HUDEP-2 (cell line): Measurements from ENCODE around the gene LCN2.
A peak's percentile ranks its signal among the peaks of the same experiment; 100 is the strongest.
"Not testable (repeated sequence)": the region's sequence is repeated elsewhere in the genome, so short reads cannot be mapped to it uniquely, and the experiment has no call there.

Experiments
- DNase-seq, 76 experiments: peaks; one replicate each; lab custom pipeline; 2025; ENCODE audit not compliant: unreplicated experiment in 76 of 76; lab: John Stamatoyannopoulos, UW

LCN2 gene

DNA sequence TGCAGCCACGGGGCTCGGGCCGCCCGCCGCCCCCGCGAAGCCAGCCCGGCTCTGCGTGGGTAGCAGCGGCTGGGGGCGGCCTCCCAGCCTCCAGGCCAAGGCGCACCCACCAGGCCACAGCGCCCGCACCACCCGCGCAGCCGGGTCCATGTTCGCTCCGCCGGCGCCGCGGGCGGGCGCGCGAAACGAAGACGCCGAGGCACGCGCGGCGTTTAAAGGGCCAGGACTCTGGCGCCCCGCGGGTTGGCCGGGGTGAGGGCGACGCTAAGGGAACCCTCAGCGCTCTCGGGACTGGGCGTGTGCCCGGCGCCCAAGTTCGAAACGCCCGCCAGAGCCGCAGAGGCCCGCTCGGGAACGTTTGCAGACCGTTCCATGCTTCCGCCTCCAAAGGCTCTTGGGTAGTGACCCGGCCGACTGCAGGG, 21.7 kb upstream of the LCN2 start, which contains the start of gene PTGES2:
Gene PTGES2 (minus strand): TSS at position 162 of the 422 bp plus-strand sequence. CDS start 12 bp downstream, at position 150.
- DNase-seq: peak in 72 of 76 experiments; percentile 13 to 88 (median 70)

DNA sequence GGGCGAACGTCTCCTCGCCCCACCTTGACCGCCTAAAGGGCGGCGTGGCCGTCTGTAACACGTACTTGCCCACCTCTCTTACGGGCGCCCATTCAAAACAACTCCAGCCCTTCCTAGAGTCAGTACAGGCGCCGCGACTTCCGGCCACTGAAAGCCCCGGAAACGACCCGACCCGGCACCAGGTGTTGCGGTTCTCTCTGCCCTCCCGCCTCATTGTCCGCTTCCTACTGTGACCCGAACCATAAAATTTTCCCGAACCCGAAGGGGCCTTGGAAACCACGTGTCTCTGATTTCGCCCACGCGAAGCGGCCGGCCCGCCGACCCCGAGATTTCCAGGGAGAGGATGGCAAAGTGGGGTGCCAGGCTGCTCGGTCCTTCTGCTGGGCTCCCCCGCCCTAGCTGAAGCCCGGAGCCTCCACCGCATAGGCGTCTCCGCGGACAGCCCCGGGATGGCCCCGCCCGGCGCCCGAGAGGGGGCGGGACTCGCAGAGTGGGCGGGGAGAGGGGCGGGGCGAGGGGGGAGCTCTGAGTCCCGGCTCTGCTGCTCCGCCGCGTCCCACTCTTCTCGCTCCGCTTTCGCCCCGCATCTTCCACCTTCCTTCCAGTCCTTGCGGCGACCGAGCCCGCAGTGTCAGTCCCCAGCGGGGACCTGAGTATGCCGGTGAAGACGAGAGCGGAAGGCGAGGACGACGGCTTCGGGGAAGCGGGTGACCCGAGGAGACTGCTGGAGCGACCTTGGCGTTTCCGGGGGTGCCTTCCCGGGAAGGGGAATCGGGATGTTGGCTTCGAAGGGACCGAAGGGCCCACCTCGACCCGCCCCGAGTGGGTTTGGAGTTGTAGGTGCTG, 21.0 kb upstream of the LCN2 start:
- DNase-seq: peak in 75 of 76 experiments; percentile 31 to 98 (median 81)

DNA sequence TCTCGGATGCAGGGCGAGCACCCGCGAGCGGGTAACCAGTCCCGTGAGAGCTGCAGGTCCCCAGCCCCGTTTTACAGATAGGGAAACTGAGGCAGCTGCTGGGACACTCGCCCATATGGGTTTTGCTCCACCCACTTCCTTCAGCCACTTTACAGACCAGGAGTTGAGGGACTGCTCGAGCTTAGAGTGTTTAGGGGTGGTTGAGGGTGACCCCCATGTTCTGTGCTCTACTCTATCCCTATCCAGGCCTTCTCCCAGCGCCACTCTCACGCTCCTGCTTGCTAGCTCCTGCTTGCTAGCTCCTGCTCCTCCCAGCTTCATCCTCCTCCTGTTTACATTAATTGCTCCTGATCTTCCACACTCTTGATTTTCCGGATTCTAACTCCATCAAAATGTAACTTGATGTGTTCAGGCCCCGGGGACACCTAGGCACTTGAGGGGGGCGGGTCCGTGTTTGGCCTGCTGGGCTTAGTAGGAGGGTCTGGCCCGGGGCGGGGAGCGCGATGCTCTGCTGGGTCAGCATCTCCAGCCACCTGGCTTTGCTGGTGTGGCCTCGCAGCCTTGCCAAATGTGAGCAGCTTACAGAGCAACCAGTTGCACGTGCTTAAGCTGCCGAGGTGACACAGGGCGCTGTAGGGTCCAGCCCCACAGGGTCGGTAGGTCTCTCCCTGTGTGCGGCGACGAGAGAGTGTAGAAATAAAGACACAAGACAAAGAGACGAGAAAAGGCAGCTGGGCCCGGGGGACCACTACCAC, 20.2 kb upstream of the LCN2 start:
- no peak for DNase-seq

DNA sequence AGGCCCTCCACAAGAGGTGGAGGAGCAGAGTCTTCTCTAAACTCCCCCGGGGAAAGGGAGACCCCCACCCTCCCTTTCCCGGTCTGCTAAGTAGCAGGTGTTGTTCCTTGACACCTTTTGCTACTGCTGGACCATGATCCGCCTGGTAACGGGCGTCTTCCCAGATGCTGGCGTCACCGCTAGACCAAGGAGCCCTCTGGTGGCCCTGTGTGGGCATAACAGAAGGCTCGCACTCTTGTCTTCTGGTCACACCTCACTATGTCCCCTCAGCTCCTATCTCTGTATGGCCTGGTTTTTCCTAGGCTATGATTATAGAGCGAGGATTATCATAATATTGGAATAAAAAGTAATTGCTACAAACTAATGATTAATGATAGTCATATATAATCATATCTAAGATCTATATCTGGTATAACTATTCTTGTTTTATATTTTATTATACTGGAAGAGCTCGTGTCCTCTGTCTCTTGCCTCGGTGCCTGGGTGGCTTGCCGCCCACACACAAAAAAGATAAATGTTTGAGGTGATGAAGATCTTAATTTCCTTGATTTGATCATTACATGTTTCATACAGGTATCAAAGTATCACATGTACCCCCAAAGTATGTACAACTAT, 19.2 kb upstream of the LCN2 start:
- DNase-seq: peak in 19 of 76 experiments; percentile 29 to 68 (median 49)

GRCh38 chr9:128130651-128131050, 18.6 kb upstream of the LCN2 start:
- DNase-seq: not testable (repeated sequence)

DNA sequence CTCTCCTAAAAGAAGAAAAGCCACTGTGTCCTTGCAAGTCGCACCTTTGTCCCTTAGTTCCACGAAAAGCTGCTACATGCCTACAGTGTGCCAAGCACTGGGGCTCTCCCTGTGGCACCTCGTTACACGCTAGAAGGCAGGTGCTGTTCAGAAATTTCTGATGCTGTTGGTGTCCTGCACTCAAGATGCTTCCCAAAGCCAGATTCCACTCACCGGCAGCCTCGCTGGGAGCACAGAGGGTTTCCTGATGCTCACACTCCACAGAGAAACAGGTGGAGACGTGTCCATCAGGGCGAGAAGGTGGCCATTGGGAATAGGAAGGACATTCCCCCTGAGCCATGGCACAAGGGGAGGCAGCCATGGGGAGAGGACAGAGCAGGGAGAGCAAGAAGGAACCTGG, 17.9 kb upstream of the LCN2 start:
- not testable (repeated sequence) for DNase-seq

GRCh38 chr9:128132139-128132538, 17.1 kb upstream of the LCN2 start:
- not testable (repeated sequence) for DNase-seq

DNA sequence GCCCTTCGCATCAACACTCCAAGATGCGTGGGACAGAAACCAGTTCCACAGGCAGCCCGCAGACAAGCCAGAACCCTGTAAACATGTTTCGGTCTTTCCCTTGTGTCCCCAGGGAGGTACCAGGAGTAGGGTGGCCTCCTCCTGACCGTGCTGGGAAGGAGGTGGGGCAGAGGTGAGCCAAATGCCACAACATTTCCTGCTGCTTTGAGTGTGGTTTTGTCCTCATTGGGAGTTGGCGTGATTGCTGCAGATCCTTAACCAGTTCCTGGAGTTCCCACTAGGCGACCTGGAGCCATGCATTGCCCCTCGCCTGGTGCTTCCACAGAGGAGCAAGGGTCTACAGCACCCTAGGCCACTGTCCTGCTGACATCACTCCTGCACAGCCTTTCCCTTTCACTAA, 13.7 kb upstream of the LCN2 start:
- DNase-seq: not testable (repeated sequence)

- no peak for DNase-seq
These were observed 12.1 kb upstream of the LCN2 start for GRCh38 chr9:128136816-128137793.

DNA sequence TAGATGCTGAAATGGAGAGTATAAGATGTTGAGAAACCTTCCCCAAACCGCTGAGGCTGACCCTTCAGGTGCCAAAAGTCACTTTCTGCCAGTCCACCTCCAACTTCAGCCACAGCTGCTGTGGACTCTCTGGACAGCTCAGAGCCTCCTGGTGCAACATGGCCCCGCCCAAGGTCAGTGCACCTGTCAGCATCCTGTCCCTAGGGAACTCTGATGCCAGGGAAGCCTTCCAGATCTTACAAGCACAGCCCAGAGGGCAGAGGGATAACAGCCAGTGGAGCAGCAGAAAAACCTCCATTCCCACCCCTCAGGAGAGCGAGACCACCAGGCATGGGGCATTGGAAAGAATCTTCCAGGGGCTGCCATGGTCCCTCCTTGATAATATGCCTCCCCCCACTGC, 11.3 kb upstream of the LCN2 start:
- DNase-seq: no peak

- DNase-seq: no peak
These were observed 9.6 kb upstream of the LCN2 start for GRCh38 chr9:128139621-128140020.

GRCh38 chr9:128141604-128142003, 7.6 kb upstream of the LCN2 start:
- DNase-seq: no peak

DNA sequence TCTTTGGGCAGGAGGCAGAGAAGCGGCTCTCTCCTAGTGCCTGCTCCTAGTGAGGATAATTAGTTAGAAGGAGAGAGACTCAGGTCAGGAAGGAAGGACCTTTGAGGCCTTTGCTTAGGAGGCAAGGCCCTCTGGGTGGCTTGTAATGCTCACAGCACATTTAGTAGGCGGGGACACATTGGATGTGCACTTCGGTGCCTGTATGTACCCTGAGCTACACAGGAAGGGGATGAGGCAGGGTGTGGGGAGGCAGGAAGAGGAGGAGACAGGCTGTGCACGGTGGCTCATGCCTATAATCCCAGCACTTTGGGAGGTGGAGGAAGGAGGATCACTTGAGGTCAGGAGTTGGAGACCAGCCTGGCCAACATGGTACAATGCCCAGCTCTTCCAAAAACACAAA, 7.2 kb upstream of the LCN2 start:
- no peak for DNase-seq

DNA sequence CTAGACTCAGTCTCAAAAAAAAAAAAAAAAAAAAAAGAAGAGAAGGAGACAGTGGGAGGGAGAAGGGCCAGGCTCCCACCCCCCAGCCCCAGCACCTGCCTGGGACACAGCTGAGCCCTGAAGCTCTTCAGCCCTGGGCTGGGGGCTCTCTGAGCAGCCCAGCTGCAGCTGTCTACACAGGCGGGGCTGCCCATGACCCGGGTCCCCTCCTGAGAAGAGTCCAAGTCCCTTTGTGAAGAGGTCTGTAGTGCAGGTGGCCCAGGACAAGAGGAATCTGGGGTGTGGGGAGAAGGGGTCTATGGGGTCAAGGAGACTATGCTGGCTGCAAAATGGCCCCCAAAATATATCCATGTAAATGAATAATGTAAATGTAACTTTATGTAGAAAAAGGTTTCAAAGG, 6.7 kb upstream of the LCN2 start:
- no peak for DNase-seq

DNA sequence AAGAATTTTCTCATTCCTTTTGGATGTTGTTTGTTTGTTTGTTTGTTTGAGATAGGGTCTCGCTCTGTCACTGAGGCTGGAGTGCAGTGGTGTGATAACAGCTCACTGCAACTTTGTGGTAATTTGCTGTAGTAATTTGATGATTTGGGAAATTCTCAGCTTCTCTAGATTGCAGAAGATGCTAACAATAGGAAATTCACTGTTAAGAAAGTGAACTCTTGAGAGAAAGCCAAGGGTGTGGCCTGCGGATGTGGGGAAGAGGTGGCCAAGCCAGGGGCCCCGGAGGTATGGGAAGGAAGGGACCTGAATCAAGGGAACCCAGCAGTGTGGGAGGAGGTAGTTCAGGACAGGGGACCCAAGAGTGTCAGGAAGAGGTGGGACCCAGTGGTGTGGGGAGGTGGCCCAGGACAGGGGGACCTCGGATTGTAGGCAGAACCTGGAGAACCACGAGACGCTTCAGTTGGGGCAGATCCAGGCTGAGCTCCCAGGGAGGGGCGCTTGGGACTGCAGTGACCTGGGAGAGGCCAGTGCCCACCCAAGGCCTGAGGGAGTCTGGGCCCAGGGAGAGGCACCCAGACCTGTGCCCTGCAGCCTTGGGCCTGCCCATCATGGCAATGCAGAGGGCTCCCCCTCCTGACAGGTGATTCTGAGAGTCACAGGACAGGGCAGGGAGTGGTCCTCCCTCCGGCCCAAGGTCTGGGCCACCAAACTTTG, 5.6 kb upstream of the LCN2 start:
- no peak for DNase-seq

GRCh38 chr9:128144239-128145181, 4.7 kb upstream of the LCN2 start:
- DNase-seq: no peak

GRCh38 chr9:128145536-128145935, 3.7 kb upstream of the LCN2 start:
- no peak for DNase-seq

GRCh38 chr9:128145951-128146351, 3.3 kb upstream of the LCN2 start:
- DNase-seq: no peak
